ENCODE measurements around the gene PCSK1. TPM values are rescaled to one million over a fixed set of nuclear protein-coding genes. Genes with fewer than 3 reads are reported as not detected.

Gene PCSK1
- total RNA-seq, 1 experiment from 2014 or later = not detected

DNA sequence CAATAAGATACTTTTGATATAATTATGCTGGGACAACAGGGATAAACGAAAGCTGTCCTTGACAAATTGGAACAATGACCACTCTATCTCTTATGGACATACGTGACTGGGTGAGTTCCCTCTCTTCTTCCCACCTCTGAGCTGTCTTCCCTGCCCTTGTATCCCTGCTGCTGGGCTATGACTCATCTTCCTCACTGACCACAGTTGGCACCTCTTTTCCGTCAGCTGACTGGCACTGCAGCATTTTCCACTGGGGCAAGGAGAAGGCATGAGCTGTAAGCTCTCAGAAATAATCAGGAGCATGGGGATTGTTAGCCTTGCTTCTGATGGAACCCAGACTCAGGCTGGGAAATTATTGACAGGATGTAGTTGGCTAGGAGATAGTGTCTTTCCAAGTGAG is 48.7 kb downstream of the PCSK1 start:
- intact Hi-C loops (cut with micrococcal nuclease) = no loop called here
- no peak overlapping the region for H3K9ac ChIP-seq (ENCODE audit: low read length)
- H3K9me3 ChIP-seq (ENCODE audit: control insufficient read depth in 1 of 2, insufficient read depth in 1 of 2, low read depth in 1 of 2, low read length in 2 of 2) = no peaks in the 10 kb centered on the region
- DNase-seq (ENCODE audit: low read depth, low spot score) = peak; percentile 51
- no peaks in the 10 kb centered on the region for H3K36me3 ChIP-seq (ENCODE audit: control insufficient read depth in 1 of 2, insufficient read depth in 2 of 2, low read length in 2 of 2)
- H3K9me2 ChIP-seq (ENCODE audit: insufficient read depth) = no peaks in the 10 kb centered on the region
- ChIA-PET CTCF (no interaction called here), POLR2A (no interaction called here), RAD21 (ENCODE audit: low non-redundant PET in 1 of 2, low total read pairs in 2 of 2, uncharacterized antibody in 2 of 2, unreplicated experiment in 2 of 2) (interaction anchor here in 1 of 2 experiments (0.7 kb wide), 1 partner anchor 211 kb away, joined by 3 read pairs; no protein-coding TSS in a partner anchor)
- H3K4me3 ChIP-seq (replicated peaks in 1 of 2; ENCODE audit: low read depth in 1 of 2, low read length in 2 of 2) = no peak overlapping the region
- no peaks in the 10 kb centered on the region for H3K79me2 ChIP-seq (ENCODE audit: insufficient read depth, low read length)
- TF ChIP-seq CEBPB (IDR thresholded peaks at IDR 0.05; ENCODE audit: low read depth) (no peak), FOSL1 (IDR thresholded peaks at IDR 0.05; ENCODE audit: low read depth) (peak; percentile 87), JUND (IDR thresholded peaks at IDR 0.05) (peak; percentile 93), SRF (IDR thresholded peaks at IDR 0.05; ENCODE audit: low read depth) (no peak), POLR2AphosphoS5 (IDR thresholded peaks at IDR 0.05; ENCODE audit: low read depth, low read length) (peak; percentile 41; the same call in 1 of the 2 replicates), POLR2A (IDR thresholded peaks at IDR 0.05; ENCODE audit: borderline replicate concordance, extremely low read depth, insufficient read depth, insufficient read length) (no peak), SP1 (IDR thresholded peaks at IDR 0.05; ENCODE audit: low read depth) (peak; percentile 85), CBX3 (IDR thresholded peaks at IDR 0.05; ENCODE audit: low read depth) (peak; percentile 90), EZH2phosphoT487 (IDR thresholded peaks at IDR 0.05; ENCODE audit: borderline replicate concordance) (no peak), ELF1 (IDR thresholded peaks at IDR 0.05; ENCODE audit: borderline replicate concordance, low read depth) (no peak)
- TF ChIP-seq, protein P1, sequence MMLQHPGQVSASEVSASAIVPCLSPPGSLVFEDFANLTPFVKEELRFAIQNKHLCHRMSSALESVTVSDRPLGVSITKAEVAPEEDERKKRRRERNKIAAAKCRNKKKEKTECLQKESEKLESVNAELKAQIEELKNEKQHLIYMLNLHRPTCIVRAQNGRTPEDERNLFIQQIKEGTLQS (IDR thresholded peaks at IDR 0.05) = 0 out of 2 replicates have a peak, but pooled peaks have one; percentile 52
- TF ChIP-seq, protein P2, sequence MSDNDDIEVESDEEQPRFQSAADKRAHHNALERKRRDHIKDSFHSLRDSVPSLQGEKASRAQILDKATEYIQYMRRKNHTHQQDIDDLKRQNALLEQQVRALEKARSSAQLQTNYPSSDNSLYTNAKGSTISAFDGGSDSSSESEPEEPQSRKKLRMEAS (IDR thresholded peaks at IDR 0.05) = peak; percentile 60
- TF ChIP-seq, protein P3, sequence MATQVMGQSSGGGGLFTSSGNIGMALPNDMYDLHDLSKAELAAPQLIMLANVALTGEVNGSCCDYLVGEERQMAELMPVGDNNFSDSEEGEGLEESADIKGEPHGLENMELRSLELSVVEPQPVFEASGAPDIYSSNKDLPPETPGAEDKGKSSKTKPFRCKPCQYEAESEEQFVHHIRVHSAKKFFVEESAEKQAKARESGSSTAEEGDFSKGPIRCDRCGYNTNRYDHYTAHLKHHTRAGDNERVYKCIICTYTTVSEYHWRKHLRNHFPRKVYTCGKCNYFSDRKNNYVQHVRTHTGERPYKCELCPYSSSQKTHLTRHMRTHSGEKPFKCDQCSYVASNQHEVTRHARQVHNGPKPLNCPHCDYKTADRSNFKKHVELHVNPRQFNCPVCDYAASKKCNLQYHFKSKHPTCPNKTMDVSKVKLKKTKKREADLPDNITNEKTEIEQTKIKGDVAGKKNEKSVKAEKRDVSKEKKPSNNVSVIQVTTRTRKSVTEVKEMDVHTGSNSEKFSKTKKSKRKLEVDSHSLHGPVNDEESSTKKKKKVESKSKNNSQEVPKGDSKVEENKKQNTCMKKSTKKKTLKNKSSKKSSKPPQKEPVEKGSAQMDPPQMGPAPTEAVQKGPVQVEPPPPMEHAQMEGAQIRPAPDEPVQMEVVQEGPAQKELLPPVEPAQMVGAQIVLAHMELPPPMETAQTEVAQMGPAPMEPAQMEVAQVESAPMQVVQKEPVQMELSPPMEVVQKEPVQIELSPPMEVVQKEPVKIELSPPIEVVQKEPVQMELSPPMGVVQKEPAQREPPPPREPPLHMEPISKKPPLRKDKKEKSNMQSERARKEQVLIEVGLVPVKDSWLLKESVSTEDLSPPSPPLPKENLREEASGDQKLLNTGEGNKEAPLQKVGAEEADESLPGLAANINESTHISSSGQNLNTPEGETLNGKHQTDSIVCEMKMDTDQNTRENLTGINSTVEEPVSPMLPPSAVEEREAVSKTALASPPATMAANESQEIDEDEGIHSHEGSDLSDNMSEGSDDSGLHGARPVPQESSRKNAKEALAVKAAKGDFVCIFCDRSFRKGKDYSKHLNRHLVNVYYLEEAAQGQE (IDR thresholded peaks at IDR 0.05; ENCODE audit: low read depth) = no peak
- no peaks in the 10 kb centered on the region for H4K20me1 ChIP-seq (ENCODE audit: insufficient read depth)
- H2AFZ ChIP-seq (ENCODE audit: low read depth, low read length, poor library complexity, severe bottlenecking) = no peak overlapping the region
- peak; percentile 87 for ATAC-seq
- peak overlapping the region; percentile 37 for H3K4me2 ChIP-seq (ENCODE audit: low read length)
- H3K27me3 ChIP-seq (ENCODE audit: insufficient read depth, low read length) = no peaks in the 10 kb centered on the region
- peaks cover 6 to 8% of the 10 kb centered on the region in 2 experiments; a peak in 3 of 4 replicates for H3K4me1 ChIP-seq (ENCODE audit: control insufficient read depth in 1 of 2, insufficient read depth in 2 of 2, low read length in 2 of 2)
- no TSS peak for BruUV-seq (replicated peaks)
- H3K27ac ChIP-seq (ENCODE audit: low read depth, low read length) = no peak overlapping the region

Measured in HCT116 (cell line).